Panc1 (cell line): ENCODE data around the gene TTC34. TPM values are rescaled to one million over a fixed set of nuclear protein-coding genes. Genes with fewer than 3 reads are reported as not detected.

ENCODE experiments used
- ATAC-seq: fragments of 200-7000 bp; cut with Tn5 transposase; 2 replicates; pipeline ENCODE4 v1.9.1; 2020; ENCODE audit warnings: mild to moderate bottlenecking, moderate library complexity
- BruUV-seq: library from RNA; stranded (reverse); fragments of 400-500 nt; replicated peaks from 2 replicates; lab custom pipeline; 2021; lab: Mats Ljungman, UMichigan
- CTCF ChIA-PET: fragments of 300-600 bp; sonication (Branson Sonifier 250); formaldehyde crosslinking; loops from one replicate; lab custom pipeline; 2022; ENCODE audit warnings: antibody characterized with exemption; lab: Charles Lee
- POLR2A ChIA-PET: fragments of 300-600 bp; sonication (Branson Sonifier 250); formaldehyde crosslinking; loops from one replicate; lab custom pipeline; 2022; ENCODE audit warnings: antibody characterized with exemption; lab: Charles Lee
- DNase-seq: peaks from one replicate; pipeline ENCODE4 v3.0.0-alpha.2; 2010; ENCODE audit warnings: low read depth, low spot score
- H3K27ac ChIP-seq: 2 replicates; pipeline ENCODE4 v1.5.1; 2011; ENCODE audit warnings: mild to moderate bottlenecking, low read length, inconsistent platforms
- H3K27me3 ChIP-seq: fragments of 200-500 bp; sonication (Bioruptor generic); 2 replicates; pipeline ENCODE4 v1.6.0; 2014; ENCODE audit warnings: low read length, inconsistent platforms; ENCODE audit not compliant: control insufficient read depth, insufficient read depth
- H3K36me3 ChIP-seq: fragments of 200-500 bp; sonication (Bioruptor generic); 2 replicates; pipeline ENCODE4 v1.5.1; 2014; ENCODE audit warnings: inconsistent platforms, mild to moderate bottlenecking, low read length, moderate library complexity; ENCODE audit not compliant: control insufficient read depth, insufficient read depth
- H3K4me1 ChIP-seq: 2 replicates; pipeline ENCODE4 v1.5.1; 2011; ENCODE audit warnings: inconsistent platforms, mild to moderate bottlenecking, low read length, moderate library complexity; ENCODE audit not compliant: control insufficient read depth, insufficient read depth
- H3K4me3 ChIP-seq, 2 experiments: 2 replicates each; pipeline ENCODE4 v1.5.1; 2011 to 2012; ENCODE audit warnings: low read depth in 2 of 2, low read length in 2 of 2, mild to moderate bottlenecking in 2 of 2, inconsistent platforms in 1 of 2, moderate library complexity in 1 of 2
- H3K9me3 ChIP-seq: fragments of 200-500 bp; sonication (Bioruptor generic); 2 replicates; pipeline ENCODE4 v1.5.1; 2014; ENCODE audit warnings: low read depth, mild to moderate bottlenecking, inconsistent platforms, low read length, moderate library complexity; ENCODE audit not compliant: control insufficient read depth, insufficient read depth
- POLR2AphosphoS5 ChIP-seq: IDR thresholded peaks from 2 replicates; pipeline ENCODE4 v1.6.1; 2012; ENCODE audit warnings: mild to moderate bottlenecking, low read depth, low read length, moderate library complexity
- SIN3A ChIP-seq: IDR thresholded peaks from 2 replicates; pipeline ENCODE4 v1.6.1; 2012; ENCODE audit warnings: low read depth, mild to moderate bottlenecking, low read length, moderate library complexity, borderline replicate concordance; ENCODE audit not compliant: insufficient read depth
- TCF7L2 ChIP-seq: IDR thresholded peaks from 2 replicates; pipeline ENCODE4 v1.6.1; 2011; ENCODE audit warnings: mild to moderate bottlenecking, low read depth, low read length, inconsistent platforms
- in situ Hi-C: cut with HindIII; loops from 2 replicates; pipeline ENCODE4 v1.10.0; 2016; ENCODE audit warnings: low sequenced_read_pairs, low pct_unique_long_range_greater_than_20kb
- intact Hi-C: fragments of 100-400 bp; cut with micrococcal nuclease; formaldehyde crosslinking; loops from one replicate; pipeline ENCODE4 v1.10.0; 2022; ENCODE audit not compliant: unreplicated experiment
- total RNA-seq: library from RNA; stranded (reverse); gene quantifications from one replicate; pipeline ENCODE4 v1.2.1, GENCODE V29; 2021; ENCODE audit not compliant: unreplicated experiment
- TF ChIP-seq, protein P1 (sequence below): fragments of 450-650 bp; IDR thresholded peaks from 2 replicates; pipeline ENCODE4 v1.5.1; 2017; ENCODE audit warnings: mild to moderate bottlenecking
- TF ChIP-seq, protein P2 (sequence below), 2 experiments: IDR thresholded peaks; 2 replicates each; pipeline ENCODE4 v1.6.1; 2011 to 2012; ENCODE audit warnings: low read depth in 2 of 2, control low read depth in 1 of 2, low read length in 1 of 2, mild to moderate bottlenecking in 1 of 2, moderate library complexity in 1 of 2; ENCODE audit not compliant: insufficient read depth in 1 of 2

Gene TTC34
- total RNA-seq, 1 experiment from 2014 or later: 1.5 TPM

DNA sequence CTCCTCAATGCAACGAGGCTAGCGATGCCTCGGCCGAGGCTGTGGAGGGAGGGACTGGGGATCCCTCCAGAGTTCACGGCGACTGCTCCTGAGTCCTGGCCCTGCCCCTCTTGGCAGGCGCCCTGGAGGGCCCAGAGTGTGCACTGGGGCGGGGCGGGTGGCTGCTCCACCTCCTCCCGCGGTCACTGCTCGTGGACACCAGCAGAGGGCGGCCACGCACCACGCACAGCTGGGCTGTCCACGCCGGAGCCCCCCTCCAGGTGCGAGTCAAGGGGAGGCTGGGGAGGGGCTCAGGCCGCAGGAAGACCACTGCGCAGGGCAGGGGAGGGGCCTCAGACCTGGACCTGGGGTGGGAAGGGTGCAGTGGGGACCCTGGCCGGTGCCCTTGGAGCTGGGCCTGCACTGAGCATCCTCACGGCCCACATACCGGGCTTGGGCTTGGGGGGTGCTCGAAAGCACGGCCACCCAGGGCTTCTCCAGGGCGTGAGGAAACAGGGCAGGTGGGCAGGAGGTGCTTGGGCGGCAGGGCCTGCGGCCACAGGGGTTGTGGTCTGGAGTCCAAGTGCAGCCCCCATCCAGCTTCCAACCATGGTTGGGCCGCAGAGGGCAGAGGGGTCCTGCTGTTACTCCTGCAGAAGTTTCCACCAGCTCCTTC lies 20.6 kb upstream of the TTC34 start:
- in situ Hi-C loops: no loop called here
- Histone ChIP-seq H3K27ac (no peak overlapping the region), H3K36me3 (no peaks in the 10 kb centered on the region), H3K9me3 (no peaks in the 10 kb centered on the region), H3K27me3 (peaks cover 5% of the 10 kb centered on the region; the same call in 1 of the 2 replicates), H3K4me1 (no peaks in the 10 kb centered on the region; the same call in 1 of the 2 replicates), H3K4me3 (no peak overlapping the region)
- POLR2A ChIA-PET: no interaction called here
- TF ChIP-seq TCF7L2: no peak
- TF ChIP-seq, protein P1, sequence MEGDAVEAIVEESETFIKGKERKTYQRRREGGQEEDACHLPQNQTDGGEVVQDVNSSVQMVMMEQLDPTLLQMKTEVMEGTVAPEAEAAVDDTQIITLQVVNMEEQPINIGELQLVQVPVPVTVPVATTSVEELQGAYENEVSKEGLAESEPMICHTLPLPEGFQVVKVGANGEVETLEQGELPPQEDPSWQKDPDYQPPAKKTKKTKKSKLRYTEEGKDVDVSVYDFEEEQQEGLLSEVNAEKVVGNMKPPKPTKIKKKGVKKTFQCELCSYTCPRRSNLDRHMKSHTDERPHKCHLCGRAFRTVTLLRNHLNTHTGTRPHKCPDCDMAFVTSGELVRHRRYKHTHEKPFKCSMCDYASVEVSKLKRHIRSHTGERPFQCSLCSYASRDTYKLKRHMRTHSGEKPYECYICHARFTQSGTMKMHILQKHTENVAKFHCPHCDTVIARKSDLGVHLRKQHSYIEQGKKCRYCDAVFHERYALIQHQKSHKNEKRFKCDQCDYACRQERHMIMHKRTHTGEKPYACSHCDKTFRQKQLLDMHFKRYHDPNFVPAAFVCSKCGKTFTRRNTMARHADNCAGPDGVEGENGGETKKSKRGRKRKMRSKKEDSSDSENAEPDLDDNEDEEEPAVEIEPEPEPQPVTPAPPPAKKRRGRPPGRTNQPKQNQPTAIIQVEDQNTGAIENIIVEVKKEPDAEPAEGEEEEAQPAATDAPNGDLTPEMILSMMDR: peak; percentile 92
- CTCF ChIA-PET: interaction anchor here (0.6 to 1.6 kb wide), 2 partner anchors 100 to 613 kb away, joined by 4 to 7 read pairs; no protein-coding TSS in a partner anchor
- DNase-seq (no peak), ATAC-seq (peak; percentile 90)
- intact Hi-C loops: loop anchor here (10.0 kb wide), 1 partner anchor 103 kb away; no protein-coding TSS in a partner anchor
- BruUV-seq: no TSS peak

DNA sequence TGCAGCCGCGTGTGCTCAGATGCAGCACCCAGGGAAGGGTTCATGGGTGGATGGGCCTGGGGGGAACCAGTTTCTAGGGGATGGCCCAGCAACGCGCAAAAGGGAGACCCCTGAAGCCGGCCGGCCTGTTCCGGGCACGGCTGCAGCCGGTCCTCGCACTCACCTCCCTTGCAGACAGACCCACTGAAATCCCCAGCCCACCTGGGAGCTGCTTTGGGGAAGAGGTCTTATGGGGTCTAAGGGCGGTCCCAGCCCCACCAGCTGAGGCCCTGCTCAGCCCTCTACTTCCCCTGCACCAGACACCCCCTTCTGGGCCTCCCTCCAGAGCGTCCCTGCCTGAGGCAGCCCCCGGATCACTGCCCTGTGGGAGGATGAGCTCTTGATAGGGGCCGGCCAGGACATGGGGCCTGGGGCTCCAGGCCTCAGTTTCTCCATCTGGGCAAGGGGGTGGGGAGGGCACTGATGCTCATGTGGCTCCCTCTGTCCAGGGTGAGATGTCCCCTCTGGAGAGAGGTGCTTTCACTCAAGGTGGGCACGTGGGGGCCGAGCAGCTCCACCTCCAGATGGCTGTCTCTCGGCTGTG lies 20.0 kb upstream of the TTC34 start:
- ChIA-PET CTCF (interaction anchor here (1.6 kb wide), 1 partner anchor 100 kb away, joined by 7 read pairs; no protein-coding TSS in a partner anchor), POLR2A (no interaction called here)
- H3K4me1 ChIP-seq: no peaks in the 10 kb centered on the region; the same call in 1 of the 2 replicates
- H3K27ac ChIP-seq: no peak overlapping the region
- in situ Hi-C loops: no loop called here
- H3K27me3 ChIP-seq: peaks cover 5% of the 10 kb centered on the region; the same call in 1 of the 2 replicates
- ATAC-seq: no peak
- no peaks in the 10 kb centered on the region for H3K9me3 ChIP-seq
- H3K4me3 ChIP-seq: no peak overlapping the region
- DNase-seq: no peak
- H3K36me3 ChIP-seq: no peaks in the 10 kb centered on the region
- intact Hi-C loops: loop anchor here (10.0 kb wide), 1 partner anchor 103 kb away; no protein-coding TSS in a partner anchor
- TF ChIP-seq POLR2AphosphoS5 (no peak), TCF7L2 (no peak), SIN3A (no peak)
- TF ChIP-seq, protein P2, sequence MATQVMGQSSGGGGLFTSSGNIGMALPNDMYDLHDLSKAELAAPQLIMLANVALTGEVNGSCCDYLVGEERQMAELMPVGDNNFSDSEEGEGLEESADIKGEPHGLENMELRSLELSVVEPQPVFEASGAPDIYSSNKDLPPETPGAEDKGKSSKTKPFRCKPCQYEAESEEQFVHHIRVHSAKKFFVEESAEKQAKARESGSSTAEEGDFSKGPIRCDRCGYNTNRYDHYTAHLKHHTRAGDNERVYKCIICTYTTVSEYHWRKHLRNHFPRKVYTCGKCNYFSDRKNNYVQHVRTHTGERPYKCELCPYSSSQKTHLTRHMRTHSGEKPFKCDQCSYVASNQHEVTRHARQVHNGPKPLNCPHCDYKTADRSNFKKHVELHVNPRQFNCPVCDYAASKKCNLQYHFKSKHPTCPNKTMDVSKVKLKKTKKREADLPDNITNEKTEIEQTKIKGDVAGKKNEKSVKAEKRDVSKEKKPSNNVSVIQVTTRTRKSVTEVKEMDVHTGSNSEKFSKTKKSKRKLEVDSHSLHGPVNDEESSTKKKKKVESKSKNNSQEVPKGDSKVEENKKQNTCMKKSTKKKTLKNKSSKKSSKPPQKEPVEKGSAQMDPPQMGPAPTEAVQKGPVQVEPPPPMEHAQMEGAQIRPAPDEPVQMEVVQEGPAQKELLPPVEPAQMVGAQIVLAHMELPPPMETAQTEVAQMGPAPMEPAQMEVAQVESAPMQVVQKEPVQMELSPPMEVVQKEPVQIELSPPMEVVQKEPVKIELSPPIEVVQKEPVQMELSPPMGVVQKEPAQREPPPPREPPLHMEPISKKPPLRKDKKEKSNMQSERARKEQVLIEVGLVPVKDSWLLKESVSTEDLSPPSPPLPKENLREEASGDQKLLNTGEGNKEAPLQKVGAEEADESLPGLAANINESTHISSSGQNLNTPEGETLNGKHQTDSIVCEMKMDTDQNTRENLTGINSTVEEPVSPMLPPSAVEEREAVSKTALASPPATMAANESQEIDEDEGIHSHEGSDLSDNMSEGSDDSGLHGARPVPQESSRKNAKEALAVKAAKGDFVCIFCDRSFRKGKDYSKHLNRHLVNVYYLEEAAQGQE (IDR thresholded peaks at IDR 0.05; ENCODE audit: insufficient read depth in 1 of 2, low read depth in 2 of 2, low read length in 1 of 2): no peak
- TF ChIP-seq, protein P1: no peak
- BruUV-seq: no TSS peak
